GM19328 (cell line): Measurements from ENCODE around the gene PPP2R3A.

Source experiments
- ATAC-seq: cut with Tn5 transposase; IDR thresholded peaks from one replicate; pipeline ENCODE4 v1.9.1; 2021; ENCODE audit warnings: mild to moderate bottlenecking, moderate library complexity; ENCODE audit not compliant: unreplicated experiment

The PPP2R3A gene

DNA sequence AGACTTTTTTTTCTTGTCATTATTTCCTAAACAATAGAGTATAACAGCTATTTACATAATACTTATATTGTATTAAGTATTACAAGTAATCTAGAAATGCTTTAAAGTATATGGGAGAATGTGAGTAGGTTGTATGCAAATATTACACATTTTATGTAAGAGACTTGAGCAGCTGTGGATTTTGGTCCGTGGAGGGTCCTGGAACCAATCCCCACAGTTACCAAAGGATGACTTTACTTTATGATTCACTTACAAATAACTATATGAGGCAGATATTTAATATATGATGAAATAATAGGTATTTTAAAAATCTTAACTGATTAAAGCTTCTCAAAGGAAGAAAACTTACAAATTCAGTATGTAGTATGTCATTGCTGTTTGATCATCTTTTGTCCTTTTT, 56.3 kb downstream of the PPP2R3A start:
- ATAC-seq = no peak

DNA sequence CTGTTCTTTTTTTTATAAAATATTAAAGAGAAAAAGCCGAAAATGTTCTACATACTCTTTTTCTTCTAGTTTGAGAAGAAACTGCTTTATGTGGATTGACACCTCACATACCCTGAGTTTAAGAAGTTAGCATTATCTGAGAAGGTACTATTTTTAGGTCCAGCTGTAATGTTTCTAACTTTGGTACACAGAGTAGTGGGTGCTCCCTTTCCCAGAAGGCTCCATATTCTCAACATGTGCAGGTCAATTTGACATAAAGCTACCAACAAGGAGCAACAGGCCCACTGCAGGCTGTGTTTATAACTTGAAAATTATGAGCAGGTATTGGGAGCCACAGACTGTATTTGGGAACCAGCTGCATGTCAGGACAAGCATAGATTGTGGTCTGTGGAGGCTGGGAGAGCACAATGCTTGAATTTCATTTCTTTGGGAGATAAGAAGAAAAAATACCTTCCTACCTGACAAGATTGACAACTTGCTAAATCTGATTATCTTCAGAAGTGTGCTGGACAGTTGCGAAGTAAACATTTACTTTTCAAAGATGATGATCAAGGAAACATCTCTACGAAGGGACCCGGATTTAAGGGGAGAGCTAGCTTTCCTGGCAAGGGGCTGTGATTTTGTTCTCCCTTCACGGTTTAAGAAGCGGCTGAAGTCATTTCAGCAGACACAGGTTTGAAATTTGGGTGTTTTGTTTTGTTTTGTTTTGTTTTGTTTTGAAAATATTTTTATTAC, 57.2 kb downstream of the PPP2R3A start:
- ATAC-seq = no peak

DNA sequence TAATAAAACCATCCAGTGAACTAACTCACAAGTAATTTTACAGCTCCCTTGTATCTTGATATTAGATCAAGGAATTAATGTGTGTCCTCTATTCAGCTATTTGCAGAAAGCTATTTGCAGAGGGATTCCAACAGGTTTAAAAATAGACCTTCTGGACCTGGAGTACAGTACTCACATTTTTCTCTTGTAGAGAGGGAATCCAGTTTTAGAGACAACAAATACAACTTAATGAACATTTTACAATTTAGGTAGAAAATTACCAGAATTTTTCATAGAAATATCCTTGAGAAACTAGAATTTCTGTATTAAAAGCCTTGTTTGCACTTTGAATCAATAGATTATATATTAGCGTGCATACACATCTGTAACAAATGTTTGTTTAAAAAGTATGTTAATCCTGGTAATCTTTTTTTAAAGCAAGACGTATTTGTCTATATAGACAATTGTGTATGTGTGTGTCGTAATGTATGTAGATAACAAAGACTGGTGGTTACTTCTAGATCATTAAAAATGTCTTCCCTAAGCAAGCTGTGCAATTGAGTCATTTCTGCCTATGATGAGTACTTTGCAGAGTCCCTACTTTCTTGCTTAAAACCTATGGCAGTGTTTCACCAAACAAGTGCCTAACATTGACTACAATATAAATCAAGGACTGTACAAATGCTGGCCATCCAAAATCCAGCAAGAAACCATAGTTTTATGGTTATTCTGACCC, 57.9 kb downstream of the PPP2R3A start:
- ATAC-seq = no peak

DNA sequence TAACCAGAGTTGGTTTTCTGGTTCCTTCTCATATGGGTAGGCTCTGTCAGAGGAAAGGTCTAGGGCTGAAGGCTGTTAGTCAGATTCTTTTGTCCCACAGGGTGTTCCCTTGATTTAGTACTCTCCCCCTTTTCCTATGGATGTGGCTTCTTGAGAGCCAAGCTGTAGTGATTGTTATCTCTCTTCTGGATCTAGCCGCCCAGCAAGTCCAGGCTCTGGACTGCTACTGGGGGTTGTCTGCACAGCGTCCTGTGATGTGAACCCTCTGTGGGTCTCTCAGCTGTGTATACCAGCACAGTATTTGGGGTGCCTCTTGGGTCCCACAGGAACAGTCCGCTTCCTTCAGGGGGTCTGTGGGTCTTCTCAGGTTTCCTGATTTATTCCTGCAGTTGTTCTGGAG, 70.8 kb downstream of the PPP2R3A start:
- no peak for ATAC-seq

DNA sequence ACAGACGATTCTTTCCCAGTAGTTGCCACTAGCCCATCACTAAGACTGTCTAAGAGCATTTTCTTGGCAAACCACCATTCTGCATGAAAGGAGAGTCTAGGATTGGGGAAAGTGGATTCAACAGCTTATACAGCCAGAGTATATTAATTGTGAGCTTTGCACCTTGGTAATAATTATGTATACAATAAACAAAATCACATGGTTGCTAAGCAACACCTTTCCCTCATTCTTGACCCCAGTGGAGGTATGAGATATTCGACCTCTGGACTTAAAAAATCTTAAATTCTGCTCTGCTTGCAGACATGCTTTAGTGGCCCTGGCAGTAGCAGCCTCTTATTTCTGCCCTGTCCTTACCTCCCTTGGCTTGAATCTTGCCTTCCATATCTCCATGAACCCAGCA, 73.1 kb downstream of the PPP2R3A start:
- no peak for ATAC-seq

DNA sequence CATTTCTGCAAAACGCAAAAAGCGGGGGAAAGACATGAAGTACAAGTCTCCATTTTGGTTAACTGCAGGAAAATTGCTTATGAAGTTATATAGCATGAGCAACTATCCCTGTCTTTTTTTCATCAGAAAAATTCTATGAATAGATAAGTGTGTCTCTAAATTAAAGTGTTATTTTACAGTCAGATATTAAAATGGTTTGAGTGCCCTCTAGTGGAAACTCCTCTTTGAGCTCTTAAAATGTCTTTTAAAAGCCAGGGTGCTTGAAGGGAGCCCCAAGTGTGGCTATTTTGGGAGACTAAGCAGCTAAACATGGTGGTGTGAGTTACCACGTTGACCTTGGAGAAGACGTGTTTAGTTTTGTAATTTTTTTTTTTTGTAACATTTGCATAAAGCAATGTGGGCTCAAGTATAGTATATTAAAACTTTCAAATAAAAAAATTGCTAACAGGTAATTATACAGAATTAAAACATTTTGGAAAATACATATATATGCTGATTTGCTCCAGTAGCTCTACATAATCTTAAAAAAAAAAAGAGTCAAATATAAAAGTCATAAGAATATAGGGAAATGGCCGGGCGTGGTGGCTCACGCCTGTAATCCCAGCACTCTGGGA, 77.2 kb downstream of the PPP2R3A start:
- ATAC-seq = no peak

DNA sequence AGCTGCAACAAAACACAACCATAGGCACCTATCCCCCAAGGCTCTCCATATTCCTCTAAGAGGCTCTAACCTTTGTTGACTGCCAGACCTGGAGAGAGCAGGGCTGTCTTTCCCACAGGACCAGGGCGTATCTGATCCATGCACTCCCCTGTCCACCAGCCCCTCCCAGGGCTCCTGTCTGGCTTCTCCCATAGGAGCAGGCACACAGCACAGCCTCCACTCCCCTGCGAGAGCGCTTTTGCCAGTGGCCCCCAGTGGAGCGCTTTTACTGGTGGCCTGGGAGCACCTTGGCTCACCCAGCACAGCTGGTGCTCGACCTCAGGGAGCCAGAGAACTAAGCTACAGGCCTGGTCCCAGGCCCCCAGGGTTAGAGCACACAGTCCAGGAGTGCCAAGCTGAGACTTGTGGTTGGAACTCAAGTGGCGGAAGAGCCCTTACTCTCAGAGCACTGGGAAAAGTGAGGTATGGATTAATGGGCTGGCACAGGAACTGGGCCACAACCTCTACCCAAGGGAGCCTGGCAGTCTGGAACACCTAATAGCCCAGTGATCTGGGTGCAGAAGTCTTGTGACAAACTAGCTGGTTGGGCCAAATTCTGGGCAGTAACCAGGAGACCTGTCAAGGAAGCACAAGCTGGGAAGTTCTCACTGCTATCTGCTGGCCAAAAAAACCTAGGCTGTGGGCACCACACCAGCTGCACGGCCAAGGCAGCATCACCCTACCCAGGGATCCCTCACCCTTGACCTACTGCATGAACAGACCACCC, 79.6 kb downstream of the PPP2R3A start:
- ATAC-seq = no peak

DNA sequence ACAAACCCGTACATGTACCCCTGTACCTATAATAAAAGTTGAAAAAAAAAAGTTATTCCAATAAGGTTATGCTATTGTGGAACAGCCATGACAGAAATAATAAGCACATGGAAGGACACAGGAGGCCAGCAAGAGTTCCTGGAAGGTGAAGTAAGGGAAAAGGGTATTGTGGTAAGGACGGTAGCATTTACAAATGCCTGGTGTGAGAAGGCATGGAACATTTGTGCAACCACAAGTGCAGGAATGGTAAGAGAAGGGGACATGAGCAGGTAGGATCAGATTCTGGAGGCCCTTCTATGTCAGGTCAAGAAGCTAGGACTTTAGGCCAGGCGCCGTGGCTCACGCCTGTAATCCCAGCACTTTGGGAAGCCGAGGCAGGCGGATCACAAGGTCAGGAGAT, 82.5 kb downstream of the PPP2R3A start:
- ATAC-seq = no peak

DNA sequence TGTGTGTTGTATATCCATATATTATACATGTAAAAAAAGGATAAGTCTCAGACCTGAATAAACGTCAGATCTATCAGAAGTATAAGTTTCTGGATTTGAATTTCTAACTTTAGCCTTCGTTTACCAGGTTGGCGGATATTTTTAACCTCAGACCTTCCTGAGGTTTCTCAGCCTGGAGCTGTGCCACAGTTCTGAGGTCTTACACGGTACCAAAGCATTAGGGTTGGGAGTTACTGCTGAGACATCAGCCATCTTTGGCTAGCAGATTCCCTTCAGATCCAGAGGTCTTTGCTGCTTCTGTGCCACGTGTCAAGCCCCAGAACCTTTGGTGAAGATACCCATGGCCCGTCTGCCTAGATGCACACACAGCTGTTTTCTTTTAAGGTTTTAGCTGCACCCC, 84.7 kb downstream of the PPP2R3A start:
- ATAC-seq = no peak

DNA sequence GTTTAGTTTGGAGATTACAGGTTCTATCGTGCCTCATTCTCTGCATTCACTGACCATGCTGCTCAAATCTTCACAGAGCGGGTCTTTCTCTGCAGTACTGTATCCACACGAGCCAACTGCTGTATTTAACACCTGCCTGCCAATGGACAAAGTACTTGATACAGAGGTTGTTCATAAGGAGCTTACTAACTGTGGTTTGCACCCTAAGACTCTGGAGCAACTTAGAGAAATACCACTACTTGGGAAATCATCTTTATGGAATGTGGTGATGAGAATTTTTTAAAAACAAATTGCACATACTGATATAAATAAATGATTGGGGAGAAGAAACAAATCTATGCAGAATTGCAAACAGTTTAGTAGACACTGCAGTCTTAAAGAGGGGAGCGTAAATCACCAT, 90.0 kb downstream of the PPP2R3A start:
- no peak for ATAC-seq

DNA sequence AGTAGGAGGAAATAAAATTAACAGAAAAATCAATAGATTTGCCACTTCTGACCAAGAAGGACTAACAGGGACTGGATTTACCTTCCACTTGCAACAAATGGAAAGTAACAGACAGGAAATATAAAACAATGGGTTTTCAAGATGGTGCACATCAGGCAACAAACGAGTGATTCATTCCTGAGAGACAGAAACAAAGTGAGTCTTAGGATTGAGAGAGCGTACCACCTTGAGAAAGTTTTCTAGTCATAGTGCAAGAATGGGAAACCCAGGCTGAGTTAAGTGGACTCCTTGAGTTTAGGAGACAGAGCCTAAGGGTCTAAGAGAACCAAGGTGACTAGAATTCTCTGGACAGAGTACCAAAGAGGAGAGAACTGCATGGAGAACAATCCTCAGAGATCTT, 101.7 kb downstream of the PPP2R3A start:
- no peak for ATAC-seq

DNA sequence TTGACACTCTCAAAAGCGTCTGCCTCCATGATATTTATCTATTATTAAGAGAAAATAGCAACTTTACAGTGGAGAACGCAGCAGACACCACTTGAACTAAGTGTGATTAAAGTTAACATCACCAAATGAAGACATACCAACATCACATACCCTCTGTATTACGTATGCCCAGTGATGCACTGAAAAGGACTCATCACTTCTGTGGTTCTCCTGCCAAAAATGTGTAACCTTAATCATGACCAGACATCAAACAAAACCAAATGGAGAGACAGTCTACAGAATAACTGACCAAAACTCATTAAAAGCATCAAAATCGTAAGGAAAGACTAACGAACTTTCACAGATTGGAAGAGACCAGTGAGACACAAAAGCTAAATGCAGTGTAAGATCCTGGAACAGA, 103.2 kb downstream of the PPP2R3A start:
- ATAC-seq = no peak

DNA sequence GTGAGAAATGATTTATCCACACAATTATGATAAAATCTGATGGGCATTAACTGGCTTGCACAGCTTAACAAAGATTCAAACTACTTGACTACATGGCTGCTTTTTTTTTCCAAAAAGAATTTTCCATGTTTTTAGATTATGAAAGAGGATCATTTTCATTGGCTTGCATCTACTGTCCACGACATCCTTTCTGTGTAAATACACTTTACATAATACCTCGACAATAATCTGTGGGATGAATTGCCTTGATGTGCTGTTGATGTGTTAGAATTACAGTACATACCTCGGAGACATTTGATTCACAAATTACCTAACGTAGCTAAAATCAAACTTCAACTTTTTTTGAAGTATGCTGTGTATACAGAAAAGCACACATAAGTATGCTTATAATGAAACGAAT, 104.4 kb downstream of the PPP2R3A start:
- no peak for ATAC-seq

DNA sequence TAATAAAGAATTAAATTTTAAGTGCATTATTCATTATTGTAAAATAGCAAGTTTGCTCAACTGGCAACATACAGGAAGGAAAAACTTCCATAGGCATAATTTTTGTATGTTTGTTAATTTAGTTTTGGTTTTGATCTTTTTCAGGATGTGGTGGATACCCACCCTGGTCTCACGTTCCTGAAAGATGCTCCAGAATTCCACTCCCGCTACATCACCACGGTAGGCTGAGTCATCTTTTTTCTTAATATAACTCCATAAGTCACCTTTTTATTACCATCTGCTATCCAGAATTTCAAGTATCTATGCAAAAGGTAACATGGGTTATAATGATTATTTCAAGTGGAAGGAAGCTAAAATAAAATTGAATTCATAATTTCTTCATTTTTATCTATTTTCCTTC, 104.8 kb downstream of the PPP2R3A start:
- no peak for ATAC-seq

DNA sequence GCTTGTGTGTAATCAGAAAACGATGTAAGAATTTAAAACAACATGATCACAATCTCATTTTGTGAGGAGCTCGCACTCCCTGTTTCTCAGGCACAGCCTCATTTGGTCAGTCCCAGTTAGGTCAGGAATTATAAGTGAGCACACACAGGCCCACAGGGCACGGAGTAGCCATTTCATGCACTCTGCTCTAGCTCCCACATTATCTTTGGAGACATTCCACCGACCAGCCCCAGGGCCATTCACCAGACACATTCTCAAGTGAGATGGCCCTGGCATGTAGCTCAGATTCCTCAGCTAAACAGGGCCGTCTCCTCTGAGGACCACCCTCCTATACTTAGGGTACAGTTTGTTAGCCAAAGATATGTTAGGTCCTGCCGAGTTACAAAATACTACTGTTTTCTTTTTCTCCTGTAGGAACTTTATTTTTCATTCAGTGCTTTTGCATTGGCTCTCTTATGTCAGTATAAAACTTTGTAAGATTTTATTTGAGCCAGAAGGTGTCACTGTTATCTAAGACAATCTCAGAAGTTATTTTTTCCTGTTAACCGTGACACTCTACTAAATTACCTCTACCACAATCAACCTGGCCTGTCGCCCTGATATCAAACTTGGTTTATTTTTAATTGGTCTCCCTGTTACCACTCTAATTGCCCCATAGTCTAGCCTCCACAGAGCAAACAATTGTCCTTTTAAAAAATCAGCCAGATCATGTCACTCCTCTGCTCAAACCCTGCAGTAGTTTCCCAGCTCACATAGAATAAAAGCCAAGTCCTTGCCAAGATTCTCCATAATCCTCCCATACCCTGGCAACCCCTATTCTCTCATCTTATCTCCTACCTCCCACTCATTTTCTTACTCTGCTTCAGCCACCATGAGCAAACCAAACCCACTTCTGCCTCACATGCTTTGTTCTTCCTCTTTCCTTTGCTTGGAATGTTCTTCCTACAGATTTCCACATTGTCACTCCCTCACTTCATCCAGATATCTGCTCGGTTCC, 105.7 kb downstream of the PPP2R3A start:
- no peak for ATAC-seq

DNA sequence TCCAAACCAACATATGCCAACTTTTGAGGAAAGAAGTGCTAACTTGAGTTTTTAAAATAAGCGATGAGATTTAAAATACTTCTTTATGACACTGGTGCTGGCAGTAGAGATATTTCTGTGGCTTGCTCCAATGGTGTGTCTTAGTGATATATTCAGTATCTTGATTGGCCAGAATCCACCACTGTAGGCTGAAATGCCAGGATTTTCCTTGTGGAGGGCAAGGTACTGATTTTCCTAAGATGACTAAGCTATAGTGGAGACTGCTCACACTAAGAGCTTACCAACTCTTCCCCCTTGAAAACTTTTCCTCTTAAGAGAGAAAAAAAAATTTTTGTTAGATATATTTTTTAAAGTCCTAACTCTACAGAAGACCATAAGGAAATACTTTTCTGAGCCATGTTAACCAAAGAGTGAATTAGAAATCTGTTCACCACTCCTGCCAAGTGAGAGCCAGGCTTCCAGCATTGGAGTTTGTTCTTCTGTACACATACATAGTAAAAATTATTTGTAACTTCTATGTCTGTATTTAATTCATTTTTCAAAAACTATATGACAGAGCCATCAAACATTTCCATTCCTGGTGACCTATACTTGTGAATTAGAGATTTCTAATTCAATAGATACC, 109.1 kb downstream of the PPP2R3A start:
- ATAC-seq = no peak

DNA sequence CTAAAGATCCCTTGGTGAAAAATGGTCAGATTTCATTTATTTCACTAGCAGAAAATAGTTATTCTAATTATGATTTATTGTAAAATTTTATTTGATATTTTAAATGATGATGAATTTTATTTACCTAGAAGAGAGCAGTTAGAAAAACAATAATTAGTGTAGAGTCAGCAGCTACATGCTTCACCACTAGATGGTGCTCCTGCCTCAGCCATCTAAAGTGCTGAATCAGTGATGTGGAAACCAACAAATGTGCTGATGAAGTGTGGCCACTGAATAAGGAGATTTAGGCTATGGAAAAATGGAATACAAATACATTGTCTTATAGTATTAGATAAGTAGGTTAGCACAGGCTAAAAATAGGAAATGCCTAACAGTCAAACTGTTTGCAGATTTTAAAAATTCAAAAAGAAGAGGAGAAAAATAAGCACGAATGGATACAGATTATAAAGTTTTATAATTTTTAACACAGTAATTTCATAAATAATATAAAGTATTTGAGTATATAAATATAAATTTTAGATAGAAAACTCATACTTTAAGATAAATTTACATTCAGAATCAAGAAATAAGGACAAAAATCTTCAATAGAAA, 109.8 kb downstream of the PPP2R3A start:
- no peak for ATAC-seq

DNA sequence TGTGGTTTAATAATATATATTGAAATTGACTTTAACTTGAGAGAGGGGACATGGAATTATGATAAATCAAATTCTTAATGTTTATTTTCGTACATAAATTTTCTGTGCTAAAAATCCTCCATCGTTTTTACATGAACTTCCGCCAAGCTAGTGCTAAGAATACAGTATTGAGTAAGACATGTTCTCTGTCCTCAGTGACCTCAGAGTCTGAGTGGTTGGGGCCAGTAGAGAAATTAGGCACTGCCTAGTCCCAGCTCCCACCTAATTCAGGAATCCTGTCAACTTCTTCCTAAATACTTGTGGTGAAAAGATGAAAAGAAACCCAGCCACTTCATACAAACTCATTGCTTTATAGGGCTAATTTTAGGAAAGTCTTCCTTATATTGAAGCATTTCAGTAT, 110.3 kb downstream of the PPP2R3A start:
- ATAC-seq = no peak
